Activated CD8-positive, alpha-beta memory T cell treated with anti-CD3 and anti-CD28 coated beads, Interleukin-2, amount 50 U/mL, for 24 hours (primary cell): Measurements from ENCODE around the gene DALRD3.
"Not testable (repeated sequence)": the region's sequence is repeated elsewhere in the genome, so short reads cannot be mapped to it uniquely, and the experiment has no call there.

Experiments used
- DNase-seq: peaks from one replicate; pipeline ENCODE4 v3.0.0-alpha.2; 2020; ENCODE audit errors: extremely low read depth

The DALRD3 gene

DNA sequence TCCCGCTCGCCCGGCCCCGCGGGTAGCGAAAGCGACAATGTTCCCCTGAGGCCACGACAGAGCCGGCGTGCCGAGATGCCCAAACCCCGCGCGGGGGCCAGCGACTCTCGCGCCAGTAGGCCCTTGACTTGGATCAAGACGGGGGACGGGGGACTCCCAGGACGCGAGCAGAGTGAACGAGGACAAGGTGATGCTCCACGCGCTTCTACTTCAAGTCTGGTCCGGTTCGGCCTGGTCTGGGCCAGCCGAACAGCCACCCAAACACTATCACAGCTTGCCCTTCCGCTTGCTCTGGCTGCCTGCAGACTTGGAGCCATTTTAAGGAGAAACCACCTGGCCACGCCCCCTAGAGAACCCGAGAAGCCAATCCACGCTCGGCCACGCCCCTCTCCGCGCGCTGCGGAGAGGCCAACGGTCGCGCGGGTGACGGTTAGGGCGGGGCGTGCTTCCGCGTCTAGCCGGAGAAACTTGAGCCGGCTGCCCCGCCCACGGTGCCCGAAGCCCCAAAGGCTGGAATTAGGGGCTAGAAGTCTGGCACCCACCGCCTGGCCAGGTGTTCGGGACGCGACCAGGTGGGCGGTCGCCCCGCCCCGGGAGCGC is 2.9 kb upstream of the DALRD3 start:
- DNase-seq, result peak; percentile 98

DNA sequence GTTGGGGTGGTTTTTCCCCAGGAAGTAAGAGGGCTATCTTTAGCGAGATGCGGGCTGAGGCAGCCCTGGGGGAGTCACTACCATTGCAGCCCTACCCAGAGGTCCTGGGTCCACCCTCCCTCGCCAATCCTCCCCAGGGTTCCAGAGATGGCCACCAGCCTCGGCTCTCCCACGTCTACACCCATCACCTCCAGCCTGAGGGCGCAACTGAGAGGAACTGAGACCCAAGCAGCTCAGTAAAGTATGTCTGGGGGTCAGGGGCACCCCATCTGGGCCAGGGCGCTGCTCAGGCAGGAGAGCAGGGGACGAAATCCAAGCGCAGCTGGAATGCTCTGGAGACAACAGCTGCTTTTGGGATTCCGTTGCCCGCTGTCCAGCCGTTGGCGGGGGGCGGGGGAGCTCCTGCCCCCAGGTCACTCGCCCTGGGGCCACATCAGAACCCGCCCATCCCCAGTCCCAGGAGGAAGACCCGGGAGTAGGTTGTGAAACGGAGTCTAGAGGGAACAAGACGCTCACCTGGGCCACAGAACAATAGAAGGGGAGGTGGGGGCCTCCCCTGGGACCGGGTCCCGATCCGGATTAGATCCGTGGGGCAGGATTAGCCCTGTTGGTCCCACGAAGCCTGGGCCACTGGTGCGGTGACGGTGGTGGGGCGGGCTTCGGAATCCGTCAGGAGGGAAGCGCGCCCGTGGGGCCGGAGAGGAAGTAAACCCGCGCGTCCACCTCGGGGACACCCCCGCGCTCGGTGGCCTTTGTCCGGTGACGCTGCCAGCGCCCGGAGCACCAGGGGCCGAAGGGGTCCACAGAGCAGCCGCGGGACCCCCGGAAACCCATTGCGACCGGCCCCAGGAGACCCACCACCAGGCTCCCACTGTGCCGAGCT is 2.2 kb upstream of the DALRD3 start:
- DNase-seq, result no peak

DNA sequence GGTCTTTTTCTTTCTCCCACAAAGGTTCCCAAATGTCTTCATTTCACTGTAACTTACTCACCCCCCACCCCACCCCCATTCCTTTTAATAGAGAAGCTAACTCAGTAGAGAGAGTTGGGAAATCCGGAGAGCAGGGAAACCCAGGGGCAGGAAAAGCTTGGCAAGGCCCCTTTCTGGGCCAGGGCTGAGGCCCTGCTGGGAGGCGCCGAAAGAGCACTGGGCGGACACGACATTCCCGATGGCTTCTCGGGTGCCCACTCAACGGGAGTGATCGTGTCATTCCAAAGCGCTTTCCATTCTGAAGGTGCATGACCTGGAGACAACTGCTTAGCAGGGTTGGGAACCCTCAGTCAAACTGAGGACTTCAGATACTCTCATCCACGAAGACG is 1.6 kb upstream of the DALRD3 start:
- no peak for DNase-seq

- no peak for DNase-seq
Observed at GRCh38 chr3:49018707-49019006, 277 bp upstream of the DALRD3 start.

- no peak for DNase-seq
Observed at GRCh38 chr3:49017229-49017970, 980 bp downstream of the DALRD3 start.

DNA sequence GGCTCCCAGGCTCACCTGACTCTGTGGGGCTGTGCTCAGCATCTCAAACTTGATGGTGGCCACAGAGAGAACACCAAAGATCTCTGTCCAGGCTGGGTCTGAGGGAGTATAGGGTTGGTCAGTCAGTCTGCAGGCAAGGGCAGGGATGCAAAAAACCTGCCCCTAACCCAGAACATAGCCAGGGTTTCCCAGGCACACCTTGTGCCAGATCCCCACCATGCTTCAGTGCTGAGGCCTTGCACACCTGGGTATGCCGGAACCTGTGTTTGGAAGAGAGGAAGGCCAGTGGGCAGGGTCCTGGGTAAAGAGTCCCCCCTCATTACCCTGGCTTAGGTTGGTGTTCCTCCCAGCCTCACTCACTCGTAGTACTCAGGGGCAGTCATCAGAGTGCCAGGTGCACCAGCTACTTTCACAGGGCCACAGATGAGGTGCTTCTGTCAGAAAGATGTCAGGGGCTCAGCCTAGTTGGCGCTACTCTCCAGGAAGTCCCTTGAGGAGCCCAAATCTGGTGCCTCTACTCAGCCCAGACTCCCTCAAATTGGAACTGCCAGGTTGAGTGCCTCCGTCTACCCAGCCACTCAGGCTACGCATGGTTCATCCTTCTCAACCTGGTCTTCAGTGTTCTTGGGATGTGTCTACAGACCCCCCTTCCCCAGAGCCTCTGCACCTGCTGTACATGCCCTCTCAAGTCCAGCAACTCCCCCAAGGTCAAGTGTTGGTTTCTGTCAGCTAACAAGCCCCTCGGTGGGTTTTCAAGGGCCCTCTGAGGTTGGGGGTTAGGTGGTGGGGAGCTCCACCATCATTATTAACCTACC is 1.8 kb downstream of the DALRD3 start:
- no peak for DNase-seq

DNA sequence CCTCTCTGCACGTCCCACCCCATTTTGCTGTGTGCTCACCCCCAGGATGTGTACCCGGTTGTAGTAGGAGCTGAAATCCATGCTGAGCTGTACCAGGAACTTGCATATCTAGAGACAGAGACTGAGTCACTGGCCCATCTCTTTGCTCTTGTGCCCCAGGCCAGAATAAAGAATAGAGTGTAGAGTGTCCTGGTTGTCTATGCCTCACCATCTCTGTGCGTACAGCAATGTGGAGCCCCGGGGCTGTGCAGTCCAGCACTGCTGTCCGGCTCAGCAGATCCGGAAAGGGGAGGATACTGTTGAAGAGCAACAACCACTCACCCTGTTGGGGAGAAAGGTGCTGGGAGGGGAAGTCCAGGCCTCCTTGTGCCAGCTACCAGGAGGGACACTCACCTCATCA is 2.6 kb downstream of the DALRD3 start:
- no peak for DNase-seq

DNA sequence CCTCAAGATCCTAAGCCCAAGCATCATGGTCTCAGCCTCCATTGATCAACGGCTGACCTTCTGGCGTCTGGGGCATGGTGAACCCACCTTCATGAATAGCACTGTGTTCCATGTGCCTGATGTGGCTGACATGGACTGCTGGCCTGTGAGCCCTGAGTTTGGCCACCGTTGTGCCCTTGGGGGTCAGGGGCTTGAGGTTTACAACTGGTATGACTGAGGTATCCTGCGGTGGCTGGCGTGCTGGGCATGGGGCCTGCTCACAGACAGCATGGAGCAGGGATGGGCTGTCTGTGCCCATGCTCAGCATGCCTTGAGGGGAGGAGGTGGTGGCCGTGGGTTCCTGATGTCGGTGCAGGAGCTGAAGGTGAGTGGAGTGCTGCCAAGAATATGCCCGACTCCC is 3.3 kb downstream of the DALRD3 start:
- no peak for DNase-seq

- no peak for DNase-seq
Observed at GRCh38 chr3:49013738-49014660, 4.4 kb downstream of the DALRD3 start.

- DNase-seq, result no peak
Observed at GRCh38 chr3:49013113-49013737, 5.2 kb downstream of the DALRD3 start.

GRCh38 chr3:49012441-49013017 is 5.9 kb downstream of the DALRD3 start:
- no peak for DNase-seq

DNA sequence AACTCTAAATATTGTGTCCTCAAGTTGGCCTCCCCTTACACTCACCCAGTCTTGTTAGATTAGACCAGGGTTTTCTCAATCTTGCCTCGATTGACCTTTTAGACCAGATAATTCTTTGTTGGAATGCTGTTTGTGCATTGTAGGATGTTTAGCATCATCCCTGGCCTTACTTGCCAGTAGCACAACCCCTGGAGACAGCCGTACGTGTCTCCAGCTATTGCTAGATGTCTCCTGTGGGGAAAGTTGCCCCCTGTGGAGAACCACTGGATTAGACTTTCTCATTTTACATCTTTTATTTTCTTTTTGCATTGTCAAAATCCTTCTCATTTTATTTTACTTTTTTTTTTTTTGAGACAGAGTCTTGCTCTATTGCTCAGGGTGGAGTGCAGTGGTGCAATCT is 9.0 kb downstream of the DALRD3 start:
- no peak for DNase-seq

DNA sequence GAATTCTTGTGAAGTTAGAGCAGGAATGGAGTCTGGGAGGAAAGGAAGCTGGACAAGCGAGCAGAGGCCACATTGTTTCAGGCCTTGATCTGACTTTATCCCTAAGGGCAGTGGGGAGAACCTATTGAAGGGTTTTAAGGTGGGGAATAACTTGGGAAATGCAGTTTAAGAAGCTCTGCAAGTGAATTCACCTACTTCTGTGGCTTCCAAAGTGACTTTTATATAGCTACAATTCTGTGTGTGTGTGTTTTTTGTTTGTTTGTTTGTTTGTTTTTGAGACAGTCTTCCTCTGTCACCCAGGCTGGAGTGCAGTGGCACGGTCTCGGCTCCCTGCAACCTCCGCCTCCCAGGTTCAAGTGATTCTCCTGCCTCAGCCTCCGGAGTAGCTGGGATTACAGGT is 9.8 kb downstream of the DALRD3 start:
- not testable (repeated sequence) for DNase-seq

- DNase-seq, result peak; percentile 51
Observed at GRCh38 chr3:49007771-49008528, 10.4 kb downstream of the DALRD3 start.

DNA sequence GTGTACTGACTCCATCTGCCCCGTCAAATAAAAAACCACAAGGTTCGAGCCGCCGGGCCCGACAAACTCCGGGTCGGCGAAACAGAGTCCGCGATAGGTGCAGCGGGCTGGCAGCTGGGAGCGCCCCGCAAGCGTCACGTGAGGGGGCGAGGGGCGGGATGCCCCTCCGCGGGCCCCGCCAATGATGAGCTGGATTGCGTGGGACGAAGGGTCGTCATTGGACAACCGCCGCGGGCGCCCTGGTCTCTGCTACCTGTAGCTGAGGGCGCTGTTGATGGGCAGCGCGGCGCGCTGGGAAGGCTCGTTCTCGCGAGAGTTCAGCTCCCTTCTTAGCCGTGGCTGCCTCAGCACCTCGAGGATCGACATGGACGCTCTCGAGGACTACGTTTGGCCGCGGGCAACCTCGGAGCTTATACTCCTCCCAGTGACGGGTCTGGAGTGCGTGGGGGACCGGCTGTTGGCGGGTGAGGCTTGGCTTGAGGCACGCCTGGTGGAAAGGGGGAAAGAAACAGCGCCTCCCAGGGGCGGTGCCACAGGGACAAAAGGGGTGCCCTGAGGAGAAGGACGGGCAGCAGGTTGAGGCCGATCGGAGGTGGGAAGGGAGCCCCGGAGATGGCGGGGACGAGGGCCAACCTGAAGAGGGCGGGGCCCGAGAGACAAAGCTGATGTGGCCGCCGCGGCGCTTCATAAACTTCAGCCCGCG is 11.2 kb downstream of the DALRD3 start, which contains the start of gene WDR6:
TSS of gene WDR6 (plus strand) at position 324 of the 703 bp plus-strand sequence. CDS start at position 365, 41 bp downstream.
- DNase-seq, result peak; percentile 96

DNA sequence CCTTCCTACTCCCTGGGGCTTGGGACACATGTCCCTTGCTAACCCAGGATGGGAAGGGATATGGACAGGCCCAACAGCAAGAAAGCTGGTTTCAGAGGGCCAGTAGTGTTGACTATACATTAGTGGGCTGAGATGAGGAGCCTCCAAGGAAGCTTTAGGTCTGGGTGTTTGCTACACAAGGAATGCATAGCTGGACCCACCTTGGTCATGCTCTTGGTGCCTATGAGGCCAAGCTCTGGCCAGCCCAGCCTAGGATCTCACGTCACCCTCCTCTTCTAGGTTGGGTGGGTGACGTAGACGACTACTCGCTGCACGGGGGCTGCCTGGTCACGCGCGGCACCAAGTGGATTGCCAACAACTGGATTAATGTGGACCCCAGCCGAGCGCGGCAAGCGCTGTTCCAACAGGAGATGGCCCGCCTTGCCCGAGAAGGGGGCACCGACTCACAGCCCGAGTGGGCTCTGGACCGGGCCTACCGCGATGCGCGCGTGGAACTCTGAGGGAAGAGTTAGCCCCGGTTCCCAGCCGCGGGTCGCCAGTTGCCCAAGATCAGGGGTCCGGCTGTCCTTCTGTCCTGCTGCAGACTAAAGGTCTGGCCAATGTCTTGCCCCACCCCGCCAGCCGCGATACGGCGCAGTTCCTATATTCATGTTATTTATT is 11.8 kb downstream of the DALRD3 start:
- no peak for DNase-seq

GRCh38 chr3:49005998-49006397 is 12.4 kb downstream of the DALRD3 start:
- DNase-seq, result no peak

GRCh38 chr3:49005303-49005680 is 13.1 kb downstream of the DALRD3 start:
- DNase-seq, result no peak
